ENCODE results near the gene CHST11.

Gene CHST11

DNA sequence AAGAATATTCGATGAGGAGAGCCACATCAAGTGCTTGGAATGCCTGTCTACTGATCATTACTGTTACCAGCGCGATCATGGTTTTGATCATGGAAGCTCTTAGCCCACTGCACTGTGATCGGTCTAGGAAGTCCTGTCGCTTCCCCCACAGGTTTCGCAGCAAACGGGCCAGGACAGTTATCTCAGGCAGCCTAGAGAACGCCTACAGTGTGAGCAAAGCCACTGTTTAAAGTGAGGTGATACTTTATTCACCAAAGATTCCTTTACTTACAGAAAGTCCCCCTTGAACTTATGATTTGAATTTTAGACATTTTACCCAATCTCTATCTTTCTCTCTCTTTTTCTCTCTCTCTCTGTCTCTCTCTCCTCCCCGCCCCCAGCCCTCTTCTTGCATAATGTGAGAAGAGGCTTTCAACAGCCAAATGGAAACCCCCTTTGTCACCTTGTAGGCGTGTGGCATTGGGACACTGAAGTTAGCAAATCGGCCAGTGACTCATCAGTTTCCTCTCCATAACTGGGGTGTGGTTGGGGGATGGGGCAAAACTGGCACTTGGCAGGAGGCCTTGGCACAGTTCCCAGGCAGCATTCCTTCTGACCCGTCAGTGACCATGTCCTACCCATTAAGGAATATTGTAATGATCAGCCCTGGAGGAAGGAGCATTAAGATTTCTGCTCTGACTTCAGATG lies 214.8 kb downstream of the CHST11 start:
- Histone ChIP-seq H3K9ac (ENCODE audit: low read length) (peak overlapping the region; percentile 51), H3K4me1 (ENCODE audit: control insufficient read depth, insufficient read depth, low read length) (peaks cover 48% of the 10 kb centered on the region), H3K4me3 (ENCODE audit: low read depth, low read length) (peak overlapping the region; percentile 18; the same call in 1 of the 2 replicates), H3K36me3 (ENCODE audit: control insufficient read depth, insufficient read depth, low read length) (no peaks in the 10 kb centered on the region), H3K27me3 (ENCODE audit: control insufficient read depth, insufficient read depth, low read length) (no peaks in the 10 kb centered on the region), H3K9me3 (ENCODE audit: control insufficient read depth, insufficient read depth, low read depth, low read length) (no peaks in the 10 kb centered on the region), H3K27ac (ENCODE audit: low read depth, low read length) (peak overlapping the region; percentile 16; the same call in 1 of the 2 replicates)

- Histone ChIP-seq H3K27ac (ENCODE audit: low read depth, low read length) (no peak overlapping the region; the same call in 1 of the 2 replicates), H3K4me1 (ENCODE audit: control insufficient read depth, insufficient read depth, low read length) (peaks cover 48% of the 10 kb centered on the region), H3K9ac (ENCODE audit: low read length) (peak overlapping the region; percentile 22), H3K36me3 (ENCODE audit: control insufficient read depth, insufficient read depth, low read length) (no peaks in the 10 kb centered on the region), H3K4me3 (ENCODE audit: low read depth, low read length) (peak overlapping the region; percentile 18; the same call in 1 of the 2 replicates), H3K9me3 (ENCODE audit: control insufficient read depth, insufficient read depth, low read depth, low read length) (no peaks in the 10 kb centered on the region), H3K27me3 (ENCODE audit: control insufficient read depth, insufficient read depth, low read length) (no peaks in the 10 kb centered on the region)
Measured at GRCh38 chr12:104672096-104672445, 215.3 kb downstream of the CHST11 start.

DNA sequence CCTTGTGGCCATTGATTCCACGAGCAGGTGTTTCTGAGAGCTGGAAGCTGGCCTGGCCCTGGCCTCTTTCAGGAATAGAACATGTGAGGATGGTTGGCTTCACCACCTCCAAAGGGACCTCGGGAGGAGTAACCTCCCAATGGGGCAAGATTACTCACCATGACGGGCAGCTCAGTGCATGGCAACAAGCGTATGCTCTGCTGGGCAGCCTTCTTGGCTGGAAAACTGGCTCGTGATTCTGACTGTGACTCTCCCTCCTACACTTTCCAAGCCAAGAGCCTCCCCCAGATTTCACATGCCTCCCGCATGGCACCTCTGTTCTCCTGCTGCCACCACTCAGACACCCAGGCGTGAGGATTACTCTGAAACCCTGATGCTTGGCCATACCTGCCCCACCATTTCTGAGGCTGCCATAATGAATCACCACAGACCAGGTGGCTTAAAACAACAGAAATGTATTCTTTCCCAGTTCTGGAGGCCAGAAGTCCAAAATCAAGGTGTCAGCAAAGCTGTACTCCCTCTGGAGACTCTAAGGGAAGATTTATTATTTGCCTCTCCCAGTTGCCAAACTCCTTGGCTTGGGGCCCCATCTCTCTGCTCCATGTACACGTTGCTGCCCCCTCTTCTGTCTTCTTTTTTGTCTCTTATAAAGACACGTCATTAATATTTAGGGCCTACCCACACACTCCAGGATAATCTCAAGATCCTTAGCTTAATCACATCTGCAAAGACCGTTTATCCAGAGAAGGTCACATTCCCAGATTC lies 215.9 kb downstream of the CHST11 start:
- Histone ChIP-seq H3K27me3 (ENCODE audit: control insufficient read depth, insufficient read depth, low read length) (no peaks in the 10 kb centered on the region), H3K27ac (ENCODE audit: low read depth, low read length) (no peak overlapping the region), H3K4me1 (ENCODE audit: control insufficient read depth, insufficient read depth, low read length) (peaks cover 51% of the 10 kb centered on the region), H3K36me3 (ENCODE audit: control insufficient read depth, insufficient read depth, low read length) (no peaks in the 10 kb centered on the region), H3K9me3 (ENCODE audit: control insufficient read depth, insufficient read depth, low read depth, low read length) (no peaks in the 10 kb centered on the region), H3K4me3 (ENCODE audit: low read depth, low read length) (no peak overlapping the region), H3K9ac (ENCODE audit: low read length) (no peak overlapping the region)

DNA sequence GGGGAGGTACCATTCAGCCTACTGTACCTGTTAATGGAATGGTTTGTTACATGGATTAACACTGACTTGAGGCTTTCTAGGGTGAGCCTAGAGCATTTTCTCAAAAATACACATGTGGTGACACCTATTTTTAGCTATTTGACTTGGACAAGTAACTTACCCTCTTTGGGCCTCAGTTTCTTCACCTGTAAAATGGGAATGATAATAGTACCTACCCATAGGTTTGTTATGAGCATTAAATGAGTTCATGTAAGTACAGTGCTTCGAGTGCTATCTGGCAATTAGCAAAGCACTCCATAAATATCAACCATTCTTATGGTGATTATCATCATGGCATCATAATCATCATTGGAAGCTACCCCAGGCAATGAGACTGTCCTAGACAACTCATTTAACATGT lies 216.5 kb downstream of the CHST11 start:
- no peaks in the 10 kb centered on the region for H3K27me3 ChIP-seq (ENCODE audit: control insufficient read depth, insufficient read depth, low read length)
- peaks cover 50% of the 10 kb centered on the region for H3K4me1 ChIP-seq (ENCODE audit: control insufficient read depth, insufficient read depth, low read length)
- no peak overlapping the region for H3K9ac ChIP-seq (ENCODE audit: low read length)
- H3K36me3 ChIP-seq (ENCODE audit: control insufficient read depth, insufficient read depth, low read length) = no peaks in the 10 kb centered on the region
- no peak overlapping the region for H3K27ac ChIP-seq (ENCODE audit: low read depth, low read length)
- H3K9me3 ChIP-seq (ENCODE audit: control insufficient read depth, insufficient read depth, low read depth, low read length) = no peaks in the 10 kb centered on the region
- H3K4me3 ChIP-seq (ENCODE audit: low read depth, low read length) = no peak overlapping the region

DNA sequence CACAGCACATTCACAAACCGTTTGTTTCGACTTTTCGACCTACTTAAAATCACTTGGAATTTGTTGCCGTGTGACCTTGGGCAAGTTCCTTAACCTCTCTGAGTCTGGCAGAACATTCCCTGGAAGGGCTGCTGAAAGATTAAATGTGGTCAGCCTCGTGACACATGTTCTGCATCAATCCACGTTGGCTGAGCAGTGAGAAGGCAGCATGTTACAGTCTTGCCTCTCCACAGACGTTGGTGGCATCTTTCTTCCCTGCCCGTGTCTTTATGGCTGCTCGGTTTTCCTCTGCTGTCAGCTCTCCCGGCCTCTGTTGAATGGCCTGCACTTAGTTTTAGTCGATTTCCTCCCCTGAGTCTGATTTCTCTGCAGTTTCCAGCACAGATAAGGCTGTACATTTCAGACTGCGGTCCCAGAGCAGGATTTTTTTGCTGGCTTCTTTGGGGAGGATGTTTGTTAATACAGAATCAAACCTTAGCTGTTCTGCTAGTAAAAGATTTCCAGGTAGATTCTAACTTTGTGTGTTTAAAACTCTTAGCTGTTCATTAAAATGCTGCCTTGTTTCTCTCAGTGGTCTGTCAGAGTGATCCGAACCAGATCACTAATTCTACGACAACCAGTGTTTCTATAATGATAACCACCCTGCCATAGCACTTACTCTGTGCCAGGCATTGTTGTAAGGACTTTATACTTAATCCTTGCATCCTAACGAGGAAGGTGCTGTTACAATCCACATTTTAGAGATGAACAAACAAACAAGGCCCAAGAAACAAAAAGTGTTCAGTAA lies 217.1 kb downstream of the CHST11 start:
- no peak overlapping the region for H3K27ac ChIP-seq (ENCODE audit: low read depth, low read length)

DNA sequence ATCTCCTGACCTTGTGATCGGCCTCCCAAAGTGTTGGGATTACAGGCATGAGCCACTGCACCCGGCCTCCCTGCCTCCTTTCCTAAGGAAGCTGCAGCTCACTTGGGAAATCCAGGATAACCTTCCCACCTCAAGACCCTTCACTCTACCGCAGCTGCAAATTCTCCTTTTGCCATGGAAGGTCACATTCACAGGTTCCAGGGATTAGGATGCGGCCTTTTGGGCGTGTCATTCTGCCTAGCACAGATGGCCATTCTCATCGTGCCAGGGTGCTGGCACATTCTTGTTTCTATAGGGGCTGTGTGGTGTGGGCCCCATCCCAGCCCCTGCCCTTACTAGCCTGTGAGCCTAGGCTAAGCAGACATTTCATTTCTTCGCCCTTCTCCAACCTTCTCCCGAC lies 219.9 kb downstream of the CHST11 start:
- no peaks in the 10 kb centered on the region for H3K36me3 ChIP-seq (ENCODE audit: control insufficient read depth, insufficient read depth, low read length)
- H3K27ac ChIP-seq (ENCODE audit: low read depth, low read length) = no peak overlapping the region
- H3K4me3 ChIP-seq (ENCODE audit: low read depth, low read length) = no peak overlapping the region
- H3K9ac ChIP-seq (ENCODE audit: low read length) = no peak overlapping the region
- peaks cover 24% of the 10 kb centered on the region for H3K4me1 ChIP-seq (ENCODE audit: control insufficient read depth, insufficient read depth, low read length)
- no peaks in the 10 kb centered on the region for H3K27me3 ChIP-seq (ENCODE audit: control insufficient read depth, insufficient read depth, low read length)
- no peaks in the 10 kb centered on the region for H3K9me3 ChIP-seq (ENCODE audit: control insufficient read depth, insufficient read depth, low read depth, low read length)

More for the DNA sequence above, 217.1 kb downstream of the CHST11 start:
- H3K9me3 ChIP-seq (ENCODE audit: control insufficient read depth, insufficient read depth, low read depth, low read length) = no peaks in the 10 kb centered on the region
- no peaks in the 10 kb centered on the region for H3K27me3 ChIP-seq (ENCODE audit: control insufficient read depth, insufficient read depth, low read length)
- no peak overlapping the region for H3K4me3 ChIP-seq (ENCODE audit: low read depth, low read length)
- no peaks in the 10 kb centered on the region for H3K36me3 ChIP-seq (ENCODE audit: control insufficient read depth, insufficient read depth, low read length)
- peaks cover 45% of the 10 kb centered on the region for H3K4me1 ChIP-seq (ENCODE audit: control insufficient read depth, insufficient read depth, low read length)
- H3K9ac ChIP-seq (ENCODE audit: low read length) = no peak overlapping the region

GRCh38 chr12:104677441-104678089 lies 220.8 kb downstream of the CHST11 start:
- Histone ChIP-seq H3K4me1 (ENCODE audit: control insufficient read depth, insufficient read depth, low read length) (peaks cover 15% of the 10 kb centered on the region), H3K36me3 (ENCODE audit: control insufficient read depth, insufficient read depth, low read length) (no peaks in the 10 kb centered on the region), H3K4me3 (ENCODE audit: low read depth, low read length) (no peak overlapping the region), H3K9ac (ENCODE audit: low read length) (no peak overlapping the region), H3K27me3 (ENCODE audit: control insufficient read depth, insufficient read depth, low read length) (no peaks in the 10 kb centered on the region), H3K27ac (ENCODE audit: low read depth, low read length) (no peak overlapping the region), H3K9me3 (ENCODE audit: control insufficient read depth, insufficient read depth, low read depth, low read length) (no peaks in the 10 kb centered on the region)

- Histone ChIP-seq H3K27me3 (ENCODE audit: control insufficient read depth, insufficient read depth, low read length) (no peaks in the 10 kb centered on the region), H3K27ac (ENCODE audit: low read depth, low read length) (no peak overlapping the region), H3K4me3 (ENCODE audit: low read depth, low read length) (no peak overlapping the region), H3K9ac (ENCODE audit: low read length) (no peak overlapping the region), H3K9me3 (ENCODE audit: control insufficient read depth, insufficient read depth, low read depth, low read length) (no peaks in the 10 kb centered on the region), H3K4me1 (ENCODE audit: control insufficient read depth, insufficient read depth, low read length) (peaks cover 10% of the 10 kb centered on the region), H3K36me3 (ENCODE audit: control insufficient read depth, insufficient read depth, low read length) (no peaks in the 10 kb centered on the region)
Measured at GRCh38 chr12:104680070-104680469, 223.3 kb downstream of the CHST11 start.

DNA sequence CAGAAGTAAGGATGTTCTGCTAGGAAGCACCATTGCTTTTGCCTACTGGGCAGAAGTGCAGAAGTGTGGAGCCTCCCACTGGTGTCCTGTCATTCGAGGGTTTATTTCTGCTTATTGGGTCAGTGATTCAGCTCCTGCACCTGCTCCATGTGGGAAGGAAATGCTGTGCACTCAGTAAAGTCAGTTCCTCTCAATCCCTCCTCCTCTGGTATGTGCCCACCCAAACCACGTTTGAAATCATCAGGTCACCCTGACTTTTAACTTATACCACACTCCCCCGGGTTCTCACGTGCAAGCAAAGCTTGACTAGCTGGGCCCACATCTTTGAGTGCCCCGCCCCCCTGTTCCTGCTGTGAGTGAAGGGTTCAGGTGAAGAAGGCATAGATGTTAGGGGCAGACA lies 223.7 kb downstream of the CHST11 start:
- H3K4me3 ChIP-seq (ENCODE audit: low read depth, low read length) = no peak overlapping the region
- no peak overlapping the region for H3K27ac ChIP-seq (ENCODE audit: low read depth, low read length)
- H3K4me1 ChIP-seq (ENCODE audit: control insufficient read depth, insufficient read depth, low read length) = peaks cover 10% of the 10 kb centered on the region
- no peaks in the 10 kb centered on the region for H3K9me3 ChIP-seq (ENCODE audit: control insufficient read depth, insufficient read depth, low read depth, low read length)
- no peaks in the 10 kb centered on the region for H3K27me3 ChIP-seq (ENCODE audit: control insufficient read depth, insufficient read depth, low read length)
- H3K9ac ChIP-seq (ENCODE audit: low read length) = no peak overlapping the region
- no peaks in the 10 kb centered on the region for H3K36me3 ChIP-seq (ENCODE audit: control insufficient read depth, insufficient read depth, low read length)

- H3K9ac ChIP-seq (ENCODE audit: low read length) = no peak overlapping the region
Measured at GRCh38 chr12:104681012-104681690, 224.4 kb downstream of the CHST11 start.

More at GRCh38 chr12:104681012-104681690, 224.4 kb downstream of the CHST11 start:
- H3K4me1 ChIP-seq (ENCODE audit: control insufficient read depth, insufficient read depth, low read length) = peaks cover 10% of the 10 kb centered on the region
- H3K9me3 ChIP-seq (ENCODE audit: control insufficient read depth, insufficient read depth, low read depth, low read length) = no peaks in the 10 kb centered on the region
- no peak overlapping the region for H3K27ac ChIP-seq (ENCODE audit: low read depth, low read length)
- no peaks in the 10 kb centered on the region for H3K36me3 ChIP-seq (ENCODE audit: control insufficient read depth, insufficient read depth, low read length)
- no peaks in the 10 kb centered on the region for H3K27me3 ChIP-seq (ENCODE audit: control insufficient read depth, insufficient read depth, low read length)
- no peak overlapping the region for H3K4me3 ChIP-seq (ENCODE audit: low read depth, low read length)

Measured in HUES6 (cell line).